ENCODE results near the gene MEOX2. TPM values are rescaled to one million over a fixed set of nuclear protein-coding genes. Genes with fewer than 3 reads are reported as not detected.

Gene MEOX2
- polyA plus RNA-seq, 2 of the 4 experiments (the other 2 are of a cell fraction) = not detected

DNA sequence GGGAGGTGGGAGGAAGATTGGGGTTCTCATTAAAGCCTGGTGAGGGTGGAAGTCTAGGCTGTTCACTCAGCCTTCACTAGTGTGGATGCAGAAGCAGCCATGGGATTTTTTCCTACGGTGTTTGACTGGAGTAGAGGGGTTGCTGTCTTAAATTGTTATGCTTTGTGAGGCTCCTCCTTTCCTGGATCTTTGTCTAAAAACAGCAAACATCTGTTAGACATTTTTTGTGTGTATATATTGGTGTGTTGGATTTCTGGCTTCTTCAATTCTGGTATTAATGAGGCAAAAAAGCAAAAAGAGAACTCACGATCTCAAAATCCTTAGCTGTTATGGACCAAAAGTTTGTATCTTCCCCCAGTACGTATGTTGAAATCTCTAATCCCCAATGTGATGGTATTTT is 28.2 kb downstream of the MEOX2 start:
- Histone ChIP-seq H3K4me1 (no peaks in the 10 kb centered on the region), H3K4me3 (no peak overlapping the region), H3K9me3 (no peaks in the 10 kb centered on the region), H3K27ac (no peak overlapping the region), H3K4me2 (no peak overlapping the region)
- TF ChIP-seq, protein P1, sequence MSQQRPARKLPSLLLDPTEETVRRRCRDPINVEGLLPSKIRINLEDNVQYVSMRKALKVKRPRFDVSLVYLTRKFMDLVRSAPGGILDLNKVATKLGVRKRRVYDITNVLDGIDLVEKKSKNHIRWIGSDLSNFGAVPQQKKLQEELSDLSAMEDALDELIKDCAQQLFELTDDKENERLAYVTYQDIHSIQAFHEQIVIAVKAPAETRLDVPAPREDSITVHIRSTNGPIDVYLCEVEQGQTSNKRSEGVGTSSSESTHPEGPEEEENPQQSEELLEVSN (IDR thresholded peaks at IDR 0.05; ENCODE audit: borderline replicate concordance, low read depth) = no peak
- no peak for TF ChIP-seq EHF (CRISPR knock-in tag; IDR thresholded peaks at IDR 0.05)
- TF ChIP-seq HEYL (CRISPR knock-in tag; IDR thresholded peaks at IDR 0.05) = no peak
- TF ChIP-seq ZSCAN20 (CRISPR knock-in tag; IDR thresholded peaks at IDR 0.05) = no peak
- TF ChIP-seq MAFK (IDR thresholded peaks at IDR 0.05; ENCODE audit: partially characterized antibody) = no peak
- ChIA-PET POLR2A (no interaction called here), CTCF (no interaction called here)
- FAIRE-seq = no peak
- DNase-seq (ENCODE audit: low read depth in 1 of 2, low spot score in 1 of 2) = no peak
- 42% methylated on average over 3 of the region's 3 CpGs for WGBS (ENCODE audit: missing lambda C conversion rate)
- no peak for ATAC-seq

DNA sequence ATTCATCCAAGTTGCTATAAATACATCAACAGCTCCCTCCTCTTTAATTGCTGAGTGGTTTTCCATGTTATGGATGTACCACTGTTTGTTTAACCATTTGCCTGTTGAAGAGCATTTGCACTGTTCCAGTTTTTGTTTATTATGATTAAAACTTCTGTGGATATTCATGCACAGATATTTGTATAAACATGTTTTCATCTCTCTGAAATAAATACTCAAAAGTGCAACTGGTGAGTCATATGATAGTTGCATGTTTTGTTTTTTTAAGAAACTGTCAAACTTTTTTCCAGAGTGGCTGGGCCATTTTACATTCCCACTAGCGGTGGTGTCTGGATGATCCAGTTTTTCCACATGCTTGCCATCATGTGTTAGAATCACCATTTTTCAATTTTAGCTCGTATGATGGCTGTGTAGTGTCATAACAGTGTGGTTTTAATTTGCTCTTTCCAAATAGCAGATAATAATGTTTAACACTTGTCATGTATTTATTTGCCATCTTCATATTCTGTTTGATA is 33.6 kb downstream of the MEOX2 start:
- Histone ChIP-seq H3K4me2 (no peak overlapping the region), H3K9me3 (no peaks in the 10 kb centered on the region), H3K27ac (no peak overlapping the region), H3K4me1 (no peaks in the 10 kb centered on the region), H3K4me3 (no peak overlapping the region)
- TF ChIP-seq RAD21 (conservative IDR thresholded peaks at IDR 0.05 in 1 of 2, IDR thresholded peaks at IDR 0.05 in 1 of 2) (no peak), PHF8 (IDR thresholded peaks at IDR 0.05; ENCODE audit: borderline replicate concordance, low read depth) (no peak), HOXB13 (CRISPR knock-in tag; IDR thresholded peaks at IDR 0.05; ENCODE audit: low read depth) (no peak), CBX8 (IDR thresholded peaks at IDR 0.05) (no peak), HOXA7 (CRISPR knock-in tag; IDR thresholded peaks at IDR 0.05) (no peak), NFE2L2 (conservative IDR thresholded peaks at IDR 0.05; ENCODE audit: low read length) (no peak), RFX5 (IDR thresholded peaks at IDR 0.05) (no peak), FOSB (CRISPR knock-in tag; IDR thresholded peaks at IDR 0.05) (no peak)
- TF ChIP-seq, protein P2, sequence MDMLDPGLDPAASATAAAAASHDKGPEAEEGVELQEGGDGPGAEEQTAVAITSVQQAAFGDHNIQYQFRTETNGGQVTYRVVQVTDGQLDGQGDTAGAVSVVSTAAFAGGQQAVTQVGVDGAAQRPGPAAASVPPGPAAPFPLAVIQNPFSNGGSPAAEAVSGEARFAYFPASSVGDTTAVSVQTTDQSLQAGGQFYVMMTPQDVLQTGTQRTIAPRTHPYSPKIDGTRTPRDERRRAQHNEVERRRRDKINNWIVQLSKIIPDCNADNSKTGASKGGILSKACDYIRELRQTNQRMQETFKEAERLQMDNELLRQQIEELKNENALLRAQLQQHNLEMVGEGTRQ (IDR thresholded peaks at IDR 0.05) = no peak
- TF ChIP-seq, protein P3, sequence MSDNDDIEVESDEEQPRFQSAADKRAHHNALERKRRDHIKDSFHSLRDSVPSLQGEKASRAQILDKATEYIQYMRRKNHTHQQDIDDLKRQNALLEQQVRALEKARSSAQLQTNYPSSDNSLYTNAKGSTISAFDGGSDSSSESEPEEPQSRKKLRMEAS (IDR thresholded peaks at IDR 0.05) = no peak
- TF ChIP-seq, protein P4, sequence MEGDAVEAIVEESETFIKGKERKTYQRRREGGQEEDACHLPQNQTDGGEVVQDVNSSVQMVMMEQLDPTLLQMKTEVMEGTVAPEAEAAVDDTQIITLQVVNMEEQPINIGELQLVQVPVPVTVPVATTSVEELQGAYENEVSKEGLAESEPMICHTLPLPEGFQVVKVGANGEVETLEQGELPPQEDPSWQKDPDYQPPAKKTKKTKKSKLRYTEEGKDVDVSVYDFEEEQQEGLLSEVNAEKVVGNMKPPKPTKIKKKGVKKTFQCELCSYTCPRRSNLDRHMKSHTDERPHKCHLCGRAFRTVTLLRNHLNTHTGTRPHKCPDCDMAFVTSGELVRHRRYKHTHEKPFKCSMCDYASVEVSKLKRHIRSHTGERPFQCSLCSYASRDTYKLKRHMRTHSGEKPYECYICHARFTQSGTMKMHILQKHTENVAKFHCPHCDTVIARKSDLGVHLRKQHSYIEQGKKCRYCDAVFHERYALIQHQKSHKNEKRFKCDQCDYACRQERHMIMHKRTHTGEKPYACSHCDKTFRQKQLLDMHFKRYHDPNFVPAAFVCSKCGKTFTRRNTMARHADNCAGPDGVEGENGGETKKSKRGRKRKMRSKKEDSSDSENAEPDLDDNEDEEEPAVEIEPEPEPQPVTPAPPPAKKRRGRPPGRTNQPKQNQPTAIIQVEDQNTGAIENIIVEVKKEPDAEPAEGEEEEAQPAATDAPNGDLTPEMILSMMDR (IDR thresholded peaks at IDR 0.05) = no peak
- ChIA-PET CTCF (no interaction called here), POLR2A (no interaction called here)
- ATAC-seq (no peak), FAIRE-seq (peak; percentile 49), DNase-seq (ENCODE audit: low read depth in 1 of 2, low spot score in 1 of 2) (no peak)
- WGBS (ENCODE audit: missing lambda C conversion rate) = 22% methylated on average over 2 of the region's 2 CpGs

DNA sequence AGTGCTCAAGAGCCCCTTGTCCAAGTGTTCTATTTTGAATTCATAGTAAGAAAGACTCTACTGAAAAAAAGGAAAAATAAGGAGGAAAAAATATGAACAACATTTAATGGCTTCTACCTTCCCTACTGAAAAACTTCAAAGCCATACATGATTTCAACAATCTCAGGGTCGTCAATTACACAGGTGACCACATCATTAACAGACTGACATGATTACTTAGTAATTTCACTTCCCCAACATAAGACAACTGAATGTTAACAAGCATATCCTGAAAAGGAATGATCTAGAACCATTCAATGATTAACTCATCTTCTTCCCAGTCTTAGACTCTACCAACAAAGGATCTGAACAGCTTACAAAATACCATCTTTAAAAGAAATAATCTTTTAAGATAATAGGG is 34.8 kb downstream of the MEOX2 start:
- DNase-seq (ENCODE audit: low read depth in 1 of 2, low spot score in 1 of 2) (no peak), ATAC-seq (no peak), FAIRE-seq (no peak)
- no peak overlapping the region for H3K4me2 ChIP-seq
- CTCF ChIA-PET = no interaction called here
- no peak overlapping the region for H3K27ac ChIP-seq
- no peaks in the 10 kb centered on the region for H3K9me3 ChIP-seq
- WGBS (ENCODE audit: missing lambda C conversion rate) = 6% methylated on average over 1 of the region's 1 CpG
- no peak overlapping the region for H3K4me3 ChIP-seq
- no peaks in the 10 kb centered on the region for H3K4me1 ChIP-seq
- POLR2A ChIA-PET = no interaction called here
- TF ChIP-seq RFX5 (IDR thresholded peaks at IDR 0.05) = no peak

DNA sequence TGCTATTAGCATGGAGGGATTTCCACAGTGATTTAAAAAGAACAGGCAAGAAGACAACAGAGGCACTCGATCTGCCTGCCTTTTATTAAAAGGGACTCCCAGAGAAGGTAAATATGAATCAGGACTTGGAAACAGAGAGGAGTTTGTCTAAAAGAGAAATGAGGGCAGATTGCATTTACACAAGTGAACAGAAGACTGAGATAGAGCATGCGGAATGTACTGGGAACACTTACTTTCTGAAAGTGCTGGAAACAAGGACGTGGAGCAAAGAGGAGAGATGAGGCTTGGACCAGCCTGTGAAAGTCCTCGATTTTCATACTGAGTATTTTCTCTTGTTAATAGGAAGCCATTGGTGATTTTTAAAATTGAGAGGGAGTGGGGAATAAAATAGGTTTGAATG is 35.7 kb downstream of the MEOX2 start:
- no peak overlapping the region for H3K4me3 ChIP-seq
- H3K9me3 ChIP-seq = no peaks in the 10 kb centered on the region
- H3K4me1 ChIP-seq = no peaks in the 10 kb centered on the region
- no peak overlapping the region for H3K4me2 ChIP-seq
- ATAC-seq (no peak), FAIRE-seq (no peak), DNase-seq (ENCODE audit: low read depth in 1 of 2, low spot score in 1 of 2) (no peak)
- CTCF ChIA-PET = no interaction called here
- H3K27ac ChIP-seq = no peak overlapping the region
- POLR2A ChIA-PET = no interaction called here
- WGBS (ENCODE audit: missing lambda C conversion rate) = 29% methylated on average over 4 of the region's 4 CpGs
- TF ChIP-seq JUNB (IDR thresholded peaks at IDR 0.05) (no peak), CHD2 (IDR thresholded peaks at IDR 0.05; ENCODE audit: low read length, partially characterized antibody) (no peak), HDAC2 (IDR thresholded peaks at IDR 0.05) (no peak), HOXA7 (CRISPR knock-in tag; IDR thresholded peaks at IDR 0.05) (no peak), RFX5 (IDR thresholded peaks at IDR 0.05) (no peak), ZNF302 (CRISPR knock-in tag; IDR thresholded peaks at IDR 0.05) (no peak), CBX2 (IDR thresholded peaks at IDR 0.05; ENCODE audit: borderline replicate concordance, low read depth) (no peak), RNF2 (IDR thresholded peaks at IDR 0.05; ENCODE audit: borderline replicate concordance, low read depth) (no peak), MYC (IDR thresholded peaks at IDR 0.05; ENCODE audit: borderline replicate concordance, low read length) (no peak), ESRRA (IDR thresholded peaks at IDR 0.05; ENCODE audit: borderline replicate concordance, low read length) (no peak), HOXB13 (CRISPR knock-in tag; IDR thresholded peaks at IDR 0.05; ENCODE audit: low read depth) (no peak), POLR2A (IDR thresholded peaks at IDR 0.05; ENCODE audit: low read length) (no peak), TFCP2L1 (CRISPR knock-in tag; IDR thresholded peaks at IDR 0.05) (no peak)
- TF ChIP-seq, protein P5, sequence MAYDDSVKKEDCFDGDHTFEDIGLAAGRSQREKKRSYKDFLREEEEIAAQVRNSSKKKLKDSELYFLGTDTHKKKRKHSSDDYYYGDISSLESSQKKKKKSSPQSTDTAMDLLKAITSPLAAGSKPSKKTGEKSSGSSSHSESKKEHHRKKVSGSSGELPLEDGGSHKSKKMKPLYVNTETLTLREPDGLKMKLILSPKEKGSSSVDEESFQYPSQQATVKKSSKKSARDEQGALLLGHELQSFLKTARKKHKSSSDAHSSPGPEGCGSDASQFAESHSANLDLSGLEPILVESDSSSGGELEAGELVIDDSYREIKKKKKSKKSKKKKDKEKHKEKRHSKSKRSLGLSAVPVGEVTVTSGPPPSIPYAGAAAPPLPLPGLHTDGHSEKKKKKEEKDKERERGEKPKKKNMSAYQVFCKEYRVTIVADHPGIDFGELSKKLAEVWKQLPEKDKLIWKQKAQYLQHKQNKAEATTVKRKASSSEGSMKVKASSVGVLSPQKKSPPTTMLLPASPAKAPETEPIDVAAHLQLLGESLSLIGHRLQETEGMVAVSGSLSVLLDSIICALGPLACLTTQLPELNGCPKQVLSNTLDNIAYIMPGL (CRISPR knock-in tag; IDR thresholded peaks at IDR 0.05; ENCODE audit: borderline replicate concordance) = no peak
- TF ChIP-seq, protein P6, sequence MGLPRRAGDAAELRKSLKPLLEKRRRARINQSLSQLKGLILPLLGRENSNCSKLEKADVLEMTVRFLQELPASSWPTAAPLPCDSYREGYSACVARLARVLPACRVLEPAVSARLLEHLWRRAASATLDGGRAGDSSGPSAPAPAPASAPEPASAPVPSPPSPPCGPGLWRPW (IDR thresholded peaks at IDR 0.05) = no peak

All from A549 (cell line).